NT2/D1 (cell line): ENCODE measurements around the gene HS6ST3.

Experiments
- SUZ12 ChIP-seq: IDR thresholded peaks from 2 replicates; pipeline ENCODE4 v1.6.1; 2011; ENCODE audit not compliant: insufficient read length, insufficient read depth; ENCODE audit errors: extremely low read depth
- YY1 ChIP-seq: IDR thresholded peaks from 2 replicates; pipeline ENCODE4 v1.6.1; 2011; ENCODE audit not compliant: insufficient read length, insufficient read depth

- no peak for TF ChIP-seq YY1
- no peak for TF ChIP-seq SUZ12
These were observed 661.2 kb downstream of the HS6ST3 start for GRCh38 chr13:96751089-96751488.
